HG03432 (cell line): ENCODE measurements around the gene NPFFR1.
A peak's percentile ranks its signal among the peaks of the same experiment; 100 is the strongest.

Experiments
- ATAC-seq: cut with Tn5 transposase; IDR thresholded peaks from one replicate; pipeline ENCODE4 v1.9.1; 2021; ENCODE audit warnings: mild to moderate bottlenecking, moderate library complexity; ENCODE audit not compliant: unreplicated experiment

NPFFR1 gene

GRCh38 chr10:70289739-70290138, 5.9 kb upstream of the NPFFR1 start:
- ATAC-seq = no peak

DNA sequence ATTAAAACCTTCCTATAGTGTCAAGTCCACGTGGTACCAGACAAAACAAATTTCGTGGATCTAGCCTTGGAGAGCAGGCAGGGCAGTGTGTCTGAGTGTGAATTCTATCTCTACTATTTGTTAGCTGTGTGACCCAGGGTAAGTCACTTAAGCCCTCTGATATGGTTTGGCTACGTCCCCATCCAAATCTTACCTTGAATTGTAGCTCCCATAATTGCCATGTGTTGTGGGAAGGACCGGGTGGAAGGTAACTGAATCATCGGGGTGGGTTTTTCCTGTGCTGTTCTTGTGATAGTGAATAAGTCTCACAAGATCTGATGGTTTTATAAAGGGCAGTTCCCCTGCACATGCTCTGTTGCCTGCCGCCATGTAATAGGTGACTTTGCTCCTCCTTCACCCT, 2.8 kb upstream of the NPFFR1 start:
- ATAC-seq = no peak

- ATAC-seq = no peak
These were observed 1.6 kb upstream of the NPFFR1 start for GRCh38 chr10:70285476-70285831.

DNA sequence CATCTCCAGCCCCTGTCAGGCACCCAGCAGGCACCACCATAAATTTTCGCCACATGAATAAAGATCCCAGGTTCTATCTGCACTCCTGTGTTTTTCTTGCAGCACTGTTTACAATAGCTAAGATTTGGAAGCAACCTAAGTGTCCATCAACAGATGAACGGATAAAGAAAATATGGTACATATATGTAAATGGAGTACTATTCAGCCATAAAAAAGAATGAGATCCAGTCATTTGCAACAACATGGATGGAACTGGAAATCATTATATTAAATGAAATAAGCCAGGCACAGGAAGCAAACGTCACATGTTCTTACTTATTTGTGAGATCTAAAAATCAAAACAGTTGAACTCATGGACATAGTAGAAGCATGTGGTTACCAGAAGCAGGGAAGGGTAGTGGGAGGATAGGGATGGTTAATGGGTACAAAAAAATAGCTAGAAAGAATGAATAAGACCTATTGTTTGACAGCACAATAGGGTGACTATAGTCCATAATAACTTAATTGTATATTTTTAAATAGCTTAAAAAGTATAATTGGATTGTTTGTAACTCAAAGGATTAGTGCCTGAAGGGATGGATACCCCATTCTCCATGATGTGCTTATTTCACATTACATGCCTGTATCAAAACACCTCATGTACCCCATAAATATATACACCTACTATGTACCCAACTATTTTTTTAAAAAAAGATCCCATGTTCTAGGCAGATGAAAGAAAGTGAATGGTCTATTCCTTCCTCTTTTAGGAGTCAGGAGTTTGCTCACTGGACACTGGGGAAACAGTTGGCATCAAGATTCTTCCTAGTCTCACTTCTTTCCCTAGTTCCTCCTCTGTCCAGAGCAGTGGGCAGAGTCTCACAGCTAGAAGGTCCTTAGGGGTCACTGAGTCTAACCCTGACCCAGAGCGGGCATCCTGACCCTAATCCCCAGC, 1.0 kb upstream of the NPFFR1 start:
- ATAC-seq = no peak

- ATAC-seq = no peak
These were observed 746 bp downstream of the NPFFR1 start for GRCh38 chr10:70283071-70283444.

- no peak for ATAC-seq
These were observed 2.2 kb downstream of the NPFFR1 start for GRCh38 chr10:70281609-70282008.

- ATAC-seq = no peak
These were observed 3.7 kb downstream of the NPFFR1 start for GRCh38 chr10:70280099-70280498.

GRCh38 chr10:70277396-70278030, 6.3 kb downstream of the NPFFR1 start:
- no peak for ATAC-seq

GRCh38 chr10:70274643-70275042, 9.2 kb downstream of the NPFFR1 start:
- no peak for ATAC-seq

DNA sequence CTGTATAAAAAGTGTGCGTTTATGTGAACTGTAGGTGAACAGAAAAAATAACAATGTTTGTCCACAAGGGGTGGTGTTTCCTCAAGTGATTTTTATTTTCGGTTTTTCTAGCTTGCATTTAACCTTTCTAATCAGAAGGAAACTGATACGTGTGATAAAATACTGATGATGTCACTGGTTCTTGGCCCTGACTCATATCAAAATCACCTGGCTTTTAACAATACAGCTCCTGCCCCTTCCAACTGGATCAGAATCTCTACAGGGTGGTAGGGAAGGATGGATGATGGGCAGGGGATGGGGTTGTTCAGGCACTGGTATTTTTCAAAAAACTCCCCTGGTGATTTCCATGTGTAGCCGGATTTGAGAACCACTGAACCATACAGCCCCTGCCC, 10.9 kb downstream of the NPFFR1 start:
- peak; percentile 59 for ATAC-seq

DNA sequence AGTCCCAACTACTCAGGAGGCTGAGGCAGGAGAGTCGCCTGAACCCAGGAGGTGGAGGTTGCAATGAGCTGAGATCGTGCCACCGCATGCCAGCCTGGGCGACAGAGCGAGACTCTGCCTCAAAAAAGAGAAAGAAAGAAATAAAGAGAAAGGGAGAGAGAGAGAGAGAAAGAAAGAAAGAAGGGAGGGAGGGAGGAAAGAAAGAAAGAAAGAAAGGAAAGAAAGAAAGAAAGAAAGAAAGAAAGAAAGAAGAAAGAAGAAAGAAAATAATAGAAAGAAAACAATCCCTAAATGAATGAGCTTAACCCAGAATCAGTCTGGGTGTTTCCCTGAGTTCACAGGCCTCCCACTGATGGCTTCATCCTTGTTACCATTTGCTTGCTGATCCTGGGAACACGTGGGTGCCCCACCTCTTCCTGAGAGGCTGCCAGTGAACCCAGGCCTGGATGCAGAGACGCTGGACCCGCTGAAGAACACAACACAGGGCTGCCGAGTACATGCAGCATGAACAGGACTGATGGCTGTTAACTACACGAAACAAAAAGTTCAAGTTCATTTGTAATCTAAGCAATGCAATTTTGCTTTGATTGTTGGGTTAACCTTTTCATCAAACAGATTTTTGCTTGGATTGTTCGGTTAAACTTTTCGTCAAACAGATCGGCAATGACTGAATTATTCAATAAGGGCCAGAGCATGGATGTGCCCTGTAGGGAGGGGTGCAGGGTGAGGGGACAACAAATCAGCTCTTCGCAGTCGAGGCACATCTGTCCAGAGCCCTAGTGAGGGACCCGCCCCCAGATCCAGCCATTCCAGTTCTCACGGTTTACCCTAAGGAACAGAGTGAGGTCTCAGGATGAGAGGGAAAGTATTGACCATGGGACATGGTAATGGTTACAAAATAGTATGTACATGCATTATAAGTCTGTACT, 11.5 kb downstream of the NPFFR1 start:
- no peak for ATAC-seq

DNA sequence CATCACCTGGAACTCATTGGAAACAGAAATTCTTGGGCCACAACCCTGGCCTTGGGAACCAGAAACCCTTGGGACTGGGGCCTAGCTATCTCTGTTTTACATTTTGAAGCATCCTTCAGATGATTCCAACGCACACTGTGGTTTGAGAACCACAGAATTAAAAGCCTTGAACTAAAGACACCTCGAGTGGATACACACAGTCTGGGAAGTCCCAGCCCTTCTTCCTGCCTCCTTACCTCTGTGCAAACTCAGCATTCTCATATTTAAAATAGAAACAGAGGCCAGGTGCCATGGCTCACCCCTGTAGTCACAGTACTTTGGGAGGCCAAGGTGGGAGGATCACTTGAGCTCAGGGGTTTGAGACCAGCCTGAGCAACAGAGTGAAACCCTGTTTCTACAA, 12.9 kb downstream of the NPFFR1 start:
- ATAC-seq = no peak

DNA sequence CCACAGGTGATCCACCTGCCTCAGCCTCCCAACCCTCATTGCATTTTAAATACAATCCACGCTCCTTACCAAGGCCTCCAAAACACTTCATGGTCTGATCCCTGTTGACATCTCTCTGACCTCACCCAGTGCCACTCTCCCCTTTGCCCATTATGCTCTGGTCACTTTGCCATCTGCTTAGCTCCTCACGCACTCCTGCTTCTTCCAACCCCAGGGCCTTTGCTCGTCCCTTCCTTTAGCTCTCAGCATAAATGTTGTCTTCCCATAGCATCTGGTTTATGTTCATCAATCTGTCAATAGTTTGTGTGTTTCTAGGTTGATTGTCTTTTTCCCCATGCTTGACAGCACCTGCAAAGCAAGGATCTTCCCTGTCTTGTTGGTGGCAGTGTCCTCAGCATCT, 14.1 kb downstream of the NPFFR1 start:
- ATAC-seq = no peak

DNA sequence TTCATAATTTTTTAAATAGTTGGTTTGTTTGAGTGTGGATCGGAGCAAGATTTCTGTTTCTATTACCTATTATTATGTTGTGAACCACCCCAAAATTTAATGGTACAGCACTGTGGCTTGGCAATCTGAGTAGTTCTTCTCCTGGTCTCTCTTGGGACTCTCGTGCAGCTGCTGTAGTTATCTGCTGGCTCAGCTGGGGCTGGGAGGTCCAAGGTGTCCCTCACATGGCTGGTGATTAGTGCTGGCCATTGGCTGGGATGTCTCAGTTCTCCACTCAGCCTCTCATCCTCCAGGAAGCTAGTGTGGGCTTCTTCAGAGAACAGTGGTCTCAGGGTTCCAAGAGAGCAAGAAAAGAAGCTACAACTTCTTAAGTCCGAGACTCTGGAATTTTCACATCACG, 15.4 kb downstream of the NPFFR1 start:
- ATAC-seq = no peak

GRCh38 chr10:70267161-70267933, 16.5 kb downstream of the NPFFR1 start:
- ATAC-seq = no peak

DNA sequence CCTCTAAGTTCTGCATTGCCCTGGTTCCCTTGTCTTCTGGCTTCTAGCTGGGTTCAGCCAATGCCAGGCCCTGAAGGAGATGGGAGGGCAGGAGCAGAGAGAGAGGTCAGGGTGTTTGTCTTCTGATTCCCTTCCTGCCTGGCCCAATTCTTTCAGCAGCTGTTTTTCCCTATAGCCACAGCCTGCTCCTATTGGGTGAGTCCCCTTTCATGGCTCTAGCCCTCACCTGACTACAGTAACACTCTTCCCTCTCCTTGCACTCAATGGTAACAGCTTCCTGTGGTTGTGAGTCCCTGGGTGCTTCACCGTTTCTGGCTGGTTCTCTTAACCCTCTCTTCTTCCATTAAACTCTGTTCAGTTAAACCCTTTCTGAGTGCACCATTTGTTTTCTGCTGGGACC, 17.1 kb downstream of the NPFFR1 start:
- ATAC-seq = no peak

DNA sequence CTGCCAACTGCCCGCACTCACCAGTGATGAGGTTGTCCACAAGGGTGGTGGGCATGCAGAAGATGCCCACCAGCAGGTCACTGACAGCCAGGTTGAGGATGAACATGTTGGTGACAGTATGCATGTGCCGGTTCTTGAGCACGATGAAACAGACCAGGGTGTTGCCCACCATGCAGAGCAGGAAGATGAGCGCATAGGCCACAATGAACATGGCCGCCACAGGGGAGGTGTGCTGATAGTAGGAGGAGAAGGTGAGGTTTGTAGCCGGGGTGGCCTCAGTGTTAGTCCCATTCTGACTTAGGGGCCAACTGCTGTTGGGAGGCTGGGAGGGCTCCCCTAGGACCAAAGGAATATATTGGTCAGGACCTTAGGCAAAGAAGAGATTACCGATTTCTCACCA, 17.7 kb downstream of the NPFFR1 start:
- no peak for ATAC-seq

GRCh38 chr10:70265032-70265689, 18.6 kb downstream of the NPFFR1 start:
- ATAC-seq = no peak

DNA sequence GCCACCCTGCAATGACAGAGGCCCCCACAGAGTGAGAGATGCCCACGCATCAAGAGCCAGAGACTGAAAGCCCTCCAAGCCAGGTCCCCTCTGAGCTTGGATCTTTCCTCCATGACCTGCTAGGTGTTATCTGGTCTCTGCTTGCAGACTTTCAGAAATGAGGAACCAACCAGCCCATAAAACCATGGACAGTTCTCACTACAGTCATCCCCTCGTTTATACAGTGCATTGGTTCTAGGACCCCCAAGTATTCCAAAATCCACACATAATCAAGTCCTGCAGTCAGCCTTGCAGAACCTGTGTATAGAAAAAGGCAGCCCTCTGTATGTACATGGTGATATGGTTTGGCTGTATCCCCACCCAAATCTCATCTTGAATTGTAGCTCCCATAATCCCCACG, 23.1 kb downstream of the NPFFR1 start:
- ATAC-seq = no peak

DNA sequence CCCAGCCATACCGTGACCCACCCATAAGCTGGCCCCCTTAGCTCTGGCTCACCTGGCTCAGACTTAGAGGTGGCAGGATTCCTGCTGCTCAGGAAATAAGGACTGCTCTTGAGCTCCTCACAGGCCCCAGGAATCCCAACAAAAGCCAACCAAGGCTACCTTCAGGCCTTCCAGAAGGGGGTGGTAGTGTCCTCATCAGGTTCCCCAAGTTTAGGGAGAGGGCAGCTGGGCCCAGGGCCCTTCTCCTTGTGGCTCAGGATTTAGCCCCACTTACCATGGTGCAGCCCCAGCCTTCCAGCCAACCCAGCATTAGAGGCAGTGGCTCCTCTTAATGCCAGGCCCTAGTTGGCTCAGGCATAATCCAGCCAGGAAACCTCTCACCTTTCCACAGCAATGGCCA, 23.5 kb downstream of the NPFFR1 start:
- ATAC-seq = no peak
